ENCODE results near the gene TUBGCP2. TPM values are rescaled to one million over a fixed set of nuclear protein-coding genes. Genes with fewer than 3 reads are reported as not detected.

Gene TUBGCP2
- polyA plus RNA-seq, 1 donor = 40.9 TPM

DNA sequence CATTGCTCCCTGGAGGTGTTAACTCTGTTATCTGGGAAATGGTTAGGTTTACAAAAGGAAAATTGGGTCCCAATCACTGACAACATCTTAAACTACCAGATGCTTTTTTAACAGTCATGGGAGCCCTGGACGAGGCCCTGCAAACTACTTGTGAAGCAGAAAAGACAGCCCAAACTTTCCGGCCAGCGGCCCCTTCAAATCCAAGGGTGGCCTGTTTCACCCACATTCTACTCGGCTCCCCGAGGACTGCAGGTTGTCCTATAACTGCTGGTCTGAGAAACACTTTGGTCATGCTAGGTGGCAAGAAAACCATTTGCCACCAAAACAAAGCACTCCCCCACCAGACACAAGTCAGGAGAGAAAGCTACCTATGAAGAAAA lies 2.6 kb downstream of the TUBGCP2 start:
- no peak for DNase-seq (ENCODE audit: low read depth)

DNA sequence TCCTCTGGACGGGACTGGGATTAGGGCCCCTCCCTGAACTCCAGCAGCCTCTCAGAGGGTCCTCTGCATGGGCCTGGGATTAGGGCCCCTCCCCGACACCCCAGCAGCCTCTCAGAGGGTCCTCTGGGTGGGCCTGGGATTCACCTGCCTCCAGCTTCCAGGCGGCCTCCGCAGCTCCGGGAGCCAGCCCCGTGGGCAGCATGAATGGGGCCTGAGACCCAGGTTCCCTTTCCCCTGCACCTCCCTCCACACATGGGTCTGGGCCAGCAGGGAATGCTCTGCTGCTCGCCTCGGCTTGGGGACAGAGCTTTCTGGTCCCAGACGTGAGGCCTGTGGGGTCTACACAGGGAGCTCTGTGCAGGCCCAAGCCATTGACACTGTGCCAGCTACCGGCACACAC lies 5.5 kb downstream of the TUBGCP2 start:
- DNase-seq (ENCODE audit: low read depth) = no peak

DNA sequence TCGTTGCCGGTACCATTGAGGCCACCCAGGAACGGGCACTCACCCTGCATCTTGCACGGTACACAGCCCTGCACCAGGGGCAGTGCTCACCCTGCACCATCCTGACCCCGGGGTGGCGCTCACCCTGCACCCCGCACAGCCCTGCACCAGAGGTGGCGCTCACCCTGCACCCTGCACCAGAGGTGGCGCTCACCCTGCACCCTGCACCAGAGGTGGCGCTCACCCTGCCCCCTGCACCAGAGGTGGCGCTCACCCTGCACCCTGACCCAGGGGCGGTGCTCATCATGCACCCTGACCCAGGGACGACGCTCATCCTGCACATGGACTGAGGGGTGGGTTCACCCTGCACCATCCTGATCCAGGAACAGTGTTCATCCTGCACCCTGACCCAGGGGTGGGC lies 6.4 kb downstream of the TUBGCP2 start:
- DNase-seq (ENCODE audit: low read depth) = no peak

DNA sequence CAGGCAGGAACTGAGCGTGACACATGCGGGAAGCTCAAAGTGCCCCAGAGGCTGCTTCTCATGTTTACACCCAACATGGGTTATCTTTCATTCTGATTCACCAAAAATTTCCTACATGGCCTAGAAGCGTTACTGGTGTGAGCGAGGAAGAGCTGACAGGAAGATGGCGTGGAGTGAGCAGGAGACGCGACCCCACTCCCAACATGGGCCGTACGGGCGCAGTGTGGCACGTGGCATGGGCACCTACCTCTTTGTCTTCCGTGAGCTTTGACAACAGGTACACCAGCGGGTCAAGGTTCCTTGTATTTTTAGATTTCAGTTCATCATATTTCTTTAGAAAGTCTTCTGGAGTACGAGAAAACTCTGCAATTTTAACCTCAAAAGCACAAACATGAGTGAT lies 8.9 kb downstream of the TUBGCP2 start:
- no peak for DNase-seq (ENCODE audit: low read depth)

DNA sequence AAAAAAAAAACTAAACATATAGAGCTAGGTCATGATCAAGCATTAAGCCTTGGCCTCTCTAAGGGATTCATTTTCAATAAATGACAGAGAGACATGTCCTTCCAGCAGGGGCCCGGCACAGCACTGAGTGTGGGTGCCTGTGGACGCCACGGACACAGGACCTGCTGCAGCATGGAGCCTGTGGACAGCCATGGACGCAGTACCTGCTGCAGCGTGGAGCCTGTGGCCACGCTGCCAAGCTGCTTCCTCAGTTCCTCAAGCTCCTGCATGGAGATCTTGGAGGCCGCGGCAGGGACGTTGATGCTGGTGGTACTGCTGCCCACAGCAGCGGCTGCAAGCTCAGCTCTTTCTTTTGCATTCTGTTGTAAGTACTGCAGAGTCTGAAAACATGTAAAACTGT lies 9.4 kb downstream of the TUBGCP2 start:
- no peak for DNase-seq (ENCODE audit: low read depth)

DNA sequence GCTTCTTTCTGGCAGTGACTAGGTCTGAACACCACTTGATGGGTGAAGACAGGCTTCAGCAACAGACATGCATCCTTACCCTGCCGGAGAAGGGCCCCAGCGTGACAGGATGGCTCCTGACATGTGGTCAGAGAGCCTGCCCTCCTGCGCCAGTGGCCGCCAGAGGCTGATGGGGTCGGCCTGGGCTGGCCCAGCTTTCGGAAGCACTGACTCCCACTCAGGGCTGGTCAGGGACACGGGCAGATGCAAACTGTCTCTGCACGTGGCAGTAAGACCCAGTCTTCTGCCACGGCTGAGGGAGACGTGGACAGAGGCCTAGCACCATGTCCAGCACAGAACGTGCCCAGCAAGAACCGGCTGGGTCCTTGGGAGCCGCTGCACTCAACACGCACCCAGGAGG lies 10.2 kb downstream of the TUBGCP2 start:
- no peak for DNase-seq (ENCODE audit: low read depth)

DNA sequence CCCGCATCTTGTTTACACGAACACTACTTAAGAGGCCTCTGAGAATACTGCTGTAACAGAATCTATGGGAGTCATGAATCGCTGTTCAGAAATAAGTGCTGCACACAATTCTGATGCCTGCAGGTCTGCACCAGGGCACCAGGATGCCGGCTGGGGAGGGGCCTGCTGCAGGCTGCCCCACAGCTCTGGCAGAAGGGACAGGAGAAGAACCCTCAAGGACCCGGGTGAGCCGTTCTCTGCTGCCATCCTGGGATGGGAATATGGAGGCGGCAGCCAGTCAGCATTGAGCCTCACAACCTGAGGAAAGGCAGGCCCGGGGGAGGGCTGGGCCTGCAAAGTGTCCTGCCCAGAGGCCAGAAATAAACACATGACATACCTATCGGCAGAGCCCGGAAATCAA lies 11.2 kb downstream of the TUBGCP2 start:
- DNase-seq (ENCODE audit: low read depth) = no peak

DNA sequence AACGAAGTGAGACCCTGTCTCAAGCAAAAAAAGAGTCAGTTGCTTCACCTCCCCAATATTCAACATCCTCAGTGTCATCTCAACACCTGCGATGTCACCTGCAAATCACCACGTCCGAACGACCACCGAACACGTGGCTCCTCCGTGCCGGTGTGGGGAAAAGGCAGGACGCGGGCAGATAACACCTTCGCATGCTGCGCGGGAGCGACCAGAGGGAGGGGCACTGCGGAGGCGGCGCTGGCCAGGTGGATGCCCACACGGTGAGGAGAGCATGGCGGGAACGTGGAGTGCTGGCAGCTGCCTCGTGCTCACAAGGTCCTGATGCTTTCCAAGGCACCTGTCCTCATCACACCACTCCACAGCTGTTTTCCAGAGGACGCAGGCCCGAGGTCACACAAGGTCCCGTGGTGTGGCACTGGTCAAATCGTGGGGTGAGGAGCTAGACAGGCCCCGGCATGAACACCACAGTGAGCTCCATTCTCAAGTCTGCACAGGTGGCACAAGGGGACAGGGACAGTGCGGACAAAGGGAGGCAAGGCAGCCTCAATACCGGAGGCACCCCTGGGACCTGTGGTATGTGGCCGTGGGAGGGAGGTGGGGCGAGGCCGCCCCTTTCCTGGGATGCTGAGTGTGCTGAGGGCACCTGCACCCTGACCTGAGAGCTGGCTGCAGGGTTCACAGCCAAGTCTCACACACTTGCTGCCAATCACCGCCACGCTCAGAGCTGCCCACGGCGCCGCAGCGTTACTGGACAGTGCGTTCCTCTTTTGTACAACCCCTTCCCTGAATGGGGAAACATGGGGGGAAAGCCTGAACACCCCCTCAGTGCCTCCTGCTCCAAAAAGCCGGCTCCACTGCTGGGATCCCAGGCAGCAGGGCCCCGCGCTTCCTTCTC lies 13.0 kb downstream of the TUBGCP2 start:
- DNase-seq (ENCODE audit: low read depth) = no peak

DNA sequence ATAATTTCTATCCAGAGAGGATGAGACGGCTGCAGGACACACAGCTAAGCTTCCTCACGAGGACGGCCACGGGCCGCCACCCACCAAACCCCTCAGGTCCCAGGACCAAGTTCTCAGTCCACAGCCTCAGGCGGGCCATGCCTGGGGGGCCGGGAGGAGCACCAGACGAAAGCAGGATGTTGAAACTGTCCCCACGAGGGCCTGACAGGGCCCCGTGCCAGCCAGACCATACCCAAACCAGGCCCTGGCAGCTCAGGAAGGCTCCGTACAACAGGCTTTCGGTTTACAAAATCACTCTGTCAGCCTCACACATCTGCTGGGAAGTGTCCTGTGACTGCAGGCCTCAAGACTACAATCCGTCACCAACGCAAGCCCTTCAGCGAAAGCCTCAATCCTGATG lies 14.5 kb downstream of the TUBGCP2 start:
- no peak for DNase-seq (ENCODE audit: low read depth)

DNA sequence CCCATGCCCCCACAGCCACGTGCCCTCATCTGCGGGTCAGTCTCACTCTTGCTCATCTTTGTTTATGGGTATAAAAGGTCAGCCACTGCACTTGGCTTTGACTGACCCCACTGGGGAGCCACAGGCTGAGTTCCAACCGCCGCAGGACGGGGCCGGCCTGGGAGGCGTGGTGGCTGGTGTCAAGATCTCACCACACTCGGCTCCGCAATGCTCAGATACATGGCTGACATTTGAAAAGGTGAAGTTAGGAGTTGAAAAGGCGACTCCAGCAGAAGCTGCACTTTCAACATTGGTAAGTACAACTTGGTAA lies 14.9 kb downstream of the TUBGCP2 start:
- no peak for DNase-seq (ENCODE audit: low read depth)

DNA sequence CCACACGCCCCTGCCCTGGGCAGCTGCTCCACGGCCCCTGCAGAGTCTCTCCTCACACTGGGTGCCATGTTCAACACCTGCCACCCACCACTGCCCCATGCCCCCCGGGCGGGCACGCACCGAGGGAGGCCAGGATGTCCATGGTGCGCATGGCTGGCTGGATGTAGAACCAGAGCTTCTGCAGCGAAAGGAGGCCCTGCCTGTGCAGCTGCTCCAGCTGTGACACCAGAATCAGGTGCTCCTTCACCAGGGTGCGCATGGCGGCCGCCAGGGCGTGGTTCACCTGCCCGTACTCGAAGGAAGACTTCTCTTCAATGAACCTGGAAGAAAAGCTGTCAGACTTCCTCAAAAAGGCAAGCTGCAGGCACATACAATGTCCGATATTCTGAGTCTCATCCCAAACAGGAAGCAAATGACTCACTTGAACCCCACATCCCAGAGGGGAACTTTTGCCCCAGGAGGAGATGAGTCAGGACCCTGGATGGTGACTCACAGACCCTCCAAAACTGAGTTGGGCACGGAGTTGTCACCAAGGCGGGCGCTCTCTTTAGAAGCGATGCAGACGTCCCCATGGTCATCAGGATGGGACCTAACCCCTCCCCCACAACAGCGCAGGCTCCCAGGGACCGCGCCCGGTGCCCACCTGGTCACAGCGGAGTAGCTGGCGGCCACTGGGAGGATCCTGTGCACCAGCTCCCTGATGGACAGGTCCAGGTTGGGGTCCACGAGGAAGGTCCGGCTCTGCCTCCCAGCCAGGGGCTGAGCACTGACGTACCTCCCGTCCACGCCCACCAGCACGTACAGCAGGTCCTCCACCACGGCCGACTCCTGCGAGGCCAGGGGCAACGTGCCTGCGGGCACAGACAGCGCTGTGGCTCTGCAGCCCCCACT lies 15.5 kb downstream of the TUBGCP2 start:
- no peak for DNase-seq (ENCODE audit: low read depth)

DNA sequence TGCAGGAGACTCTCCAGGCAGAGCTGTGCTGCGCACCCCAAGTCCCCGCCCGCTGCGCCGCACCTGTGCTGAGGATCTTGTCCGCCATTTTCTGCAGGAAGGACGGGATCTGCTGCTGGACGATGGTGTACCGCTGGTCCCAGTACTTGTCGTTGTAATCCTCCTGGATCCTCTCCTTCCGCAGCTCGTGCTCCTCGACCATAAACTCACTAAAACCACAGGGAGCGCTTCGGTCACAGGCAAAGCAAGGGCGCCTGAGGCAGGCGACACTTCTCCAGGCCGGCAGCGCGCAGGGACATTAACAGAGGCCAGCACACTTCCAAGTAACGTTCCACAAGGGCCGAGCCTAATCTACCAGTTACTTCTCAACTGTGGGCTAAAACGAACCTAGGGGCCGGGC lies 18.9 kb downstream of the TUBGCP2 start:
- no peak for DNase-seq (ENCODE audit: low read depth)

DNA sequence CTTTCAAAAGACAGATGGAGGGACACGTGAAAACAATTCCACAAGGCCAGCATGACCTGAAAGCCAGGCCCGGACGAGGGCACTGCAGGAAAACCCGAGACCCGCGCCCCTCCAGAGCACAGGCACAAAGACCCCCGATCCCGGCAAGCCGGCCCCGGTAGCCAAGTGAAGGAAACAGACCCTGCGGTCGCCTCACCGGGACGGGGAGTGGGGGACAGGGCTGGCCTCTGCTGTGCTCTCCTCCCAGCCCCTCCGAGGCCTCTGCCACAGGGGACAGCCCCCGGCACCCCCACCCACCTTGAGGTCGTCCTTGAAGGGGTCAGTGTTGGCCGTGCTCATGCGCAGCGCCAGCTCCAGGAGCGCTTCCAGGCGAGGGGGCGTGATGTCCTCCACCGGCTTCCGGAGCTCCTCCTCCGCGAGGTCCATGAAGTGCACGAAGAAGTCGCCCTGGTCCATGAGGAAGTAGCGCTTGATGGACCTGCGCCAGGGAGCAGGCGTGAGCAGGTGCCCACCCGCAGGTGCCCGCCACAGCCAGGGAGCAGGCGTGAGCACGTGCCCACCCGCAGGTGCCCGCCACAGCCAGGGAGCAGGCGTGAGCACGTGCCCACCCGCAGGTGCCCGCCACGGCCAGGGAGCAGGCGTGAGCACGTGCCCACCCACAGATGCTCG lies 20.7 kb downstream of the TUBGCP2 start:
- no peak for DNase-seq (ENCODE audit: low read depth)

DNA sequence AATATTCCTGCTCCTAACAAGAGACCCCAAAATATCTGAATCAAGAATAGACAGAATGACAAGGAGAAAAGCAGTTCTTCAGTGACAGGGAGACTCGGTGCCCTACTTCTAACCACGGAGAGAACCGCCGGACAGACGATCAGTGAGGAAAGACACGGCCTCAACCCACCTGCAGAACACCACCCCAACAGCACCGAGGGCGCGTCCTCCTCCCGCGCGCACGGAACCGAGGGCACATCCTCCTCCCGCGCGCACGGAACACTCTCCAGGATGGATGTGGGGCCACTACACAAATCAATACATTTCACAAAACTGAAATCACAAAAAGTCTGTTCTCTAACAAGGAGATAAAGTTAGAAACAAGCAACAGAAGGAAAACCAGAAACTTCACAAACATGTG lies 22.3 kb downstream of the TUBGCP2 start:
- DNase-seq (ENCODE audit: low read depth) = no peak

DNA sequence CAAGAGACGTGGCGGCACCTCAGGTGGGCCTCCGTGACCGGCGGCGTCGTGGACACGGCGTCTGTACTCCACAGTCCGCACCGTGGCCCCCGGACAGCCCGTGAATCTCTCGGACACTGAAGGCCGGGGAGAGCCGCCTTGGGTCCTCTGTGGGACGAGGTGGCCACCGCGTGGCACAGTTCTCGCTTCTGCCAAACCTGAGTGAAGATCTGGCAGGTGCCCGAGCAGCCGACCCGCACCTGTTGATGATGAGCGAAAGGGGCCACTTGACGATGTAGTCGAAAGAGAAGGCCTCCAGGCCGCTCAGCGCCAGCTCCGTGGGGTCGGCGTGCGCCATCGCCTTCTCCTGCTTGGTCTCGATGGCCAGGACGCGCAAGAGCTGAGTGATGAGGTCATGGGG lies 23.5 kb downstream of the TUBGCP2 start:
- no peak for DNase-seq (ENCODE audit: low read depth)

DNA sequence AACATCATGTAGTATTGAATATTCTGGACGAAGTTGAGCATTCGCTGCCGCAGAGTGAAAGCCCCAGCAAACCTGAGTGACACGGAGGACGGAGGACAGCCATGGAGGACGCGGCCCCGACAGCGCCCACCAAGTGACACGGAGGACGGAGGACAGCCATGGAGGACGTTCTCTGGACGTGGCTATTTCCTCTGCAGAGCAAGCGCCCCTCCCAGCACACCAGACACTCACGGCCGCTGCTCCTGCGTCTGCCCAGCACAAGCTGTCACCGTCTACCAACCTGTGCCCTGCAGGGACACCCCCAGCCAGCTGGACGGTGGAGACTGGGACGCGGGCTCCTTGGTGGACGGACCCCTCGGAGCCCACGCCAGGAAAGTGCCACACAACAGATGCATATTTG lies 24.7 kb downstream of the TUBGCP2 start:
- DNase-seq (ENCODE audit: low read depth) = no peak

DNA sequence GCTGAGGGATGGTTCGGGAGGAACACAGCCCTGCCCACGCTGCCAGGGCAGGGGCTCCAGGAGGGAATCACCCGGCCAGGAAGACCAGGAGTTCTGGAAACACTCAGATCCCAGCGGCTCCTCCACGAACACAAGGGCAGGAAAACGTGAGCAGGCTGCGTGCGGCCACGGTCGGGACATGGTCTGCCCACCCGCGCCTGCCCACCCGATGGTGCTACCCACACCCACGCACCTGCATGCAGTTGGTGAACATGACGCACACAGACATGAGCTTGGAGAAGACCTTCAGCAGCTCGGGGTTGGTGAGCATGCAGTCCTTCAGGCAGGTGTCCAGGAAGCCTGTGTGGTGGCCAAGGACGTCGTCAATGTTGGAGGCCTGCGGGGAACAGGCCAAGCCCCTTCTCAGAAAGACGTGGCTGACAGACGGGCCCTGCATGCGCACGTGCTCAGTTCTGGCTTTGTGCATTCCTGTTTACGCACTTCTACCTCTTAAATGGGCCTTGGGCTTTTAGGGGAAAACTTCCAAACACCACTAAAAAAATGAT lies 25.8 kb downstream of the TUBGCP2 start:
- no peak for DNase-seq (ENCODE audit: low read depth)

DNA sequence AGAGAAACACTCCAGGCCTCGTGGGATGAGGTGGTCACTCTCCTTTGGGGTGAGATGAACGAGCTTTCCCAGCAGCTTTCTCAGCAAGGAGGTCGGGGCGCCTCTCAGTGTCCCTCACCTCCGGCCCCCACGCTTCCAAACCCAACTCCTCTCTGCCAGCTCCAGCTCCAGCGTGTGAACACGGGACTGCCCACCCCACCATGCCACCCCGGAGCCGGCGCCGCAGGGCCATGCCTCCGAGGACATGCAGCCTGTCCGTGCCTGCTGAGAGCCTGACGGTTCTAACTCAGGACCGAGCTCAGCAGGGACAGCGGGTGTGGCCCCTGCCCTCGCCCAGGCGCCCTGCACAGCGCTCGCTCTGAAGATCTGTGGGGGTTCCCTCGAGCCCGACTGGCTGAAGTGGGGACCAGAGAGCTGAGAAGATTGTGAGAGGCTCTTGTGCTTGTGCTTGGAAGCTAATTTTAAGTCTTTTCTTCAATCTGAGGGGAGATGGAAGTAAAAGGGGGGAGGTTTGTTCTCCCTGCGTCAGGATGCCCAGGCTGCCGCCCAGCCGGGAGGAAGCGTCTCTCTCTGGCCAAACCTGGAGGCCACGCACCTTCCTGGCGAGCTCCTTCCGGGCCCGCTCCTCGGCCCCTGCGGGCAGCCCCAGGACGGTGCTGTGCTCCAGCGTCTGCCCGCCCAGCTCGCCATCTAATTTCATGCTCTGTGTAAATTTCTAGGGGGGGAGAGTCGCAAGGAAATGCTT lies 26.9 kb downstream of the TUBGCP2 start:
- DNase-seq (ENCODE audit: low read depth) = no peak

DNA sequence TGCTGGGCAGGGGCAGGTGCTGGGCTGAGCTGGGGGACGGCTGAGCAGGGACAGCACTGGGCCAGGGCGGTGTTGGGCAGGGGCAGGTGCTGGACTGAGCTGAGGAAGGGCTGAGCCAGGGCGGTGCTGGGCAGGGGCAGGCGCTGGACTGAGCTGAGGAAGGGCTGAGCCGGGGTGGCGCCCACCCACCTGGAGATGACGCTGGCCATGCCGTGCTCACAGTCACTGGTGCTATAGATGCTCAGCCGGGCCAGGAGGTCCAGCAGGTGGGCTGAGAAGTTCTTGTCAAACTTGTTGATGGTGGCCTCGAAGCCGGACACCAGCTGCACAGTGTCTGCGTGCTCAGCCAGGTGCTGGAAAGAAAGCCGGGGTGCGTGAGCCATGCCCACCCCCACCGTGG lies 27.6 kb downstream of the TUBGCP2 start:
- no peak for DNase-seq (ENCODE audit: low read depth)

DNA sequence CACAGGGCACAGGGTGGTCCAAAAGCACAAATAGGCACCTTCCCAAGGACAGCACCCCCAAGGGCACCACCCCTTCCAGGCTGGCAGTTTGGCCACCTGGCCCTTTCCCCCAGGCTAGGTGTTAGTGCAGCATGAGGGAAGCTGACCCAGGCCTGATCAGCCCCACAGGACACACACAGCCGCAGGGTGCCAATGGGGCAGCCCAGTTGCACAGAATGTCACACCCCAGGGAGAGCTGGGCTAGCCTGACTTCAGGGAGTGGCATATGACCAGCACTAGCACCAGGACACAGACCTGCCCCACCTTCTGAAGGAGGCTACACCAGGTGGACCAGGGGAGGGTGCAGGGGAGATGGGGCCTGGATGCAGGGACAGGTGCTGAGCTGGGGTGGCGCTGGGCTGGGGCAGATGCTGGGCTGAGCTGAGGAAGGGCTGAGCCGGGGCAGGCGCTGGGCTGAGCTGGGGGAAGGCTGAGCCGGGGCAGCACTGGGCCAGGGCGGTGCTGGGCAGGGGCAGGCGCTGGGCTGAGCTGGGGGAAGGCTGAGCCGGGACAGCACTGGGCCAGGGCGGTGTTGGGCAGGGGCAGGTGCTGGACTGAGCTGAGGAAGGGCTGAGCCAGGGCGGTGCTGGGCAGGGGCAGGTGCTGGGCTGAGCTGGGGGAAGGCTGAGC lies 28.1 kb downstream of the TUBGCP2 start:
- no peak for DNase-seq (ENCODE audit: low read depth)
